HUES48 (cell line): ENCODE data around the gene PRKAG2.
"Not testable (repeated sequence)": the region's sequence is repeated elsewhere in the genome, so short reads cannot be mapped to it uniquely, and the experiment has no call there.

Experiments
- H3K27ac ChIP-seq: one replicate; pipeline ENCODE4 v1.7.0; 2013; ENCODE audit warnings: low read depth, low read length, inconsistent platforms
- H3K27me3 ChIP-seq: 2 replicates; pipeline ENCODE4 v1.6.1; 2013; ENCODE audit warnings: mild to moderate bottlenecking, low read length; ENCODE audit not compliant: control insufficient read depth, insufficient read depth
- H3K36me3 ChIP-seq: 2 replicates; pipeline ENCODE4 v1.6.1; 2013; ENCODE audit warnings: low read length; ENCODE audit not compliant: control insufficient read depth, insufficient read depth
- H3K4me1 ChIP-seq: 2 replicates; pipeline ENCODE4 v1.6.1; 2013; ENCODE audit warnings: mild to moderate bottlenecking, low read length; ENCODE audit not compliant: control insufficient read depth, insufficient read depth
- H3K4me3 ChIP-seq: 2 replicates; pipeline ENCODE4 v1.5.1; 2013; ENCODE audit warnings: mild to moderate bottlenecking, low read depth, low read length
- H3K9ac ChIP-seq: 2 replicates; pipeline ENCODE4 v1.6.1; 2013; ENCODE audit warnings: mild to moderate bottlenecking, low read depth, low read length, moderate library complexity
- H3K9me3 ChIP-seq: 2 replicates; pipeline ENCODE4 v1.6.1; 2013; ENCODE audit warnings: low read length; ENCODE audit not compliant: control insufficient read depth, insufficient read depth

Gene PRKAG2

GRCh38 chr7:151541709-151542499 lies 335.0 kb downstream of the PRKAG2 start:
- Histone ChIP-seq H3K9me3 (no peaks in the 10 kb centered on the region), H3K36me3 (no peaks in the 10 kb centered on the region), H3K4me1 (no peaks in the 10 kb centered on the region), H3K27ac (no peak overlapping the region), H3K4me3 (no peak overlapping the region), H3K27me3 (no peaks in the 10 kb centered on the region), H3K9ac (no peak overlapping the region)

GRCh38 chr7:151540146-151540545 lies 336.8 kb downstream of the PRKAG2 start:
- Histone ChIP-seq H3K9ac (no peak overlapping the region), H3K4me3 (no peak overlapping the region), H3K27me3 (no peaks in the 10 kb centered on the region)

GRCh38 chr7:151539088-151539671 lies 337.7 kb downstream of the PRKAG2 start:
- Histone ChIP-seq H3K36me3 (no peaks in the 10 kb centered on the region), H3K9ac (no peak overlapping the region), H3K4me1 (no peaks in the 10 kb centered on the region), H3K9me3 (no peaks in the 10 kb centered on the region), H3K27me3 (no peaks in the 10 kb centered on the region), H3K27ac (no peak overlapping the region), H3K4me3 (no peak overlapping the region)

More at GRCh38 chr7:151540146-151540545, 336.8 kb downstream of the PRKAG2 start:
- no peaks in the 10 kb centered on the region for H3K36me3 ChIP-seq
- H3K9me3 ChIP-seq = no peaks in the 10 kb centered on the region
- H3K27ac ChIP-seq = no peak overlapping the region
- no peaks in the 10 kb centered on the region for H3K4me1 ChIP-seq

GRCh38 chr7:151537818-151538561 lies 338.9 kb downstream of the PRKAG2 start:
- Histone ChIP-seq H3K9ac (no peak overlapping the region), H3K27ac (no peak overlapping the region), H3K4me1 (no peaks in the 10 kb centered on the region), H3K36me3 (no peaks in the 10 kb centered on the region), H3K9me3 (no peaks in the 10 kb centered on the region), H3K27me3 (no peaks in the 10 kb centered on the region), H3K4me3 (no peak overlapping the region)

GRCh38 chr7:151536178-151536577 lies 340.7 kb downstream of the PRKAG2 start:
- not testable (repeated sequence) for H3K4me1 ChIP-seq, H3K9ac ChIP-seq, H3K4me3 ChIP-seq, H3K27ac ChIP-seq, H3K27me3 ChIP-seq, H3K9me3 ChIP-seq, H3K36me3 ChIP-seq

GRCh38 chr7:151529842-151530241 lies 347.1 kb downstream of the PRKAG2 start:
- H3K36me3 ChIP-seq = no peaks in the 10 kb centered on the region
- no peaks in the 10 kb centered on the region for H3K27me3 ChIP-seq
- H3K9ac ChIP-seq = no peak overlapping the region
- H3K9me3 ChIP-seq = peaks cover 5% of the 10 kb centered on the region
- H3K27ac ChIP-seq = no peak overlapping the region
- H3K4me1 ChIP-seq = no peaks in the 10 kb centered on the region
- no peak overlapping the region for H3K4me3 ChIP-seq

- Histone ChIP-seq H3K4me3 (no peak overlapping the region), H3K9ac (no peak overlapping the region), H3K27me3 (no peaks in the 10 kb centered on the region; the same call in 1 of the 2 replicates), H3K9me3 (no peaks in the 10 kb centered on the region), H3K4me1 (no peaks in the 10 kb centered on the region), H3K36me3 (no peaks in the 10 kb centered on the region), H3K27ac (no peak overlapping the region)
Observed at GRCh38 chr7:151524845-151525244, 352.1 kb downstream of the PRKAG2 start.

GRCh38 chr7:151524331-151524730 lies 352.6 kb downstream of the PRKAG2 start:
- no peaks in the 10 kb centered on the region for H3K36me3 ChIP-seq

GRCh38 chr7:151520419-151521261 lies 356.3 kb downstream of the PRKAG2 start:
- Histone ChIP-seq H3K4me3 (peak overlapping the region; percentile 34; the same call in 1 of the 2 replicates), H3K27me3 (no peaks in the 10 kb centered on the region; the same call in 1 of the 2 replicates), H3K9me3 (no peaks in the 10 kb centered on the region), H3K27ac (peak overlapping the region; percentile 97), H3K4me1 (peaks cover 14% of the 10 kb centered on the region; the same call in 1 of the 2 replicates), H3K9ac (no peak overlapping the region), H3K36me3 (no peaks in the 10 kb centered on the region)

More at GRCh38 chr7:151524331-151524730, 352.6 kb downstream of the PRKAG2 start:
- Histone ChIP-seq H3K4me1 (no peaks in the 10 kb centered on the region), H3K4me3 (no peak overlapping the region), H3K9ac (no peak overlapping the region), H3K9me3 (no peaks in the 10 kb centered on the region), H3K27me3 (no peaks in the 10 kb centered on the region; the same call in 1 of the 2 replicates), H3K27ac (no peak overlapping the region)

- Histone ChIP-seq H3K4me1 (peaks cover 14% of the 10 kb centered on the region; the same call in 1 of the 2 replicates), H3K27ac (peak within 1 kb of the TSS; percentile 97), H3K9me3 (no peaks in the 10 kb centered on the region), H3K4me3 (peak within 1 kb of the TSS; percentile 79), H3K27me3 (no peaks in the 10 kb centered on the region; the same call in 1 of the 2 replicates), H3K9ac (peak within 1 kb of the TSS; percentile 95), H3K36me3 (no peaks in the 10 kb centered on the region)
Observed at GRCh38 chr7:151519765-151520418, 357.0 kb downstream of the PRKAG2 start, which contains the start of gene RHEB. Gene RHEB, minus strand, starts transcription at chr7:151519895. Its CDS starts 384 bp downstream, at chr7:151519511.
